Duodenal mucosa (tissue), 2 donors: ENCODE measurements around the gene HTR3B.

ENCODE experiments used
- H3K27ac ChIP-seq: one replicate; pipeline ENCODE4 v1.7.0; 2013; ENCODE audit warnings: low read depth, low read length
- H3K27me3 ChIP-seq, 2 donors: one replicate each; pipeline ENCODE4 v1.7.0; 2013; ENCODE audit warnings: low read length in 2 of 2, control low read depth in 1 of 2; ENCODE audit not compliant: insufficient read depth in 2 of 2, control insufficient read depth in 1 of 2
- H3K36me3 ChIP-seq, 2 donors: one replicate each; pipeline ENCODE4 v1.7.0; 2013; ENCODE audit warnings: low read length in 2 of 2, control low read depth in 1 of 2; ENCODE audit not compliant: insufficient read depth in 2 of 2, control insufficient read depth in 1 of 2
- H3K4me1 ChIP-seq, 2 donors: one replicate each; pipeline ENCODE4 v1.7.0; 2013; ENCODE audit warnings: low read length in 2 of 2, control low read depth in 1 of 2; ENCODE audit not compliant: insufficient read depth in 2 of 2, control insufficient read depth in 1 of 2
- H3K4me3 ChIP-seq, 2 donors: one replicate each; pipeline ENCODE4 v1.7.0; 2013; ENCODE audit warnings: low read length in 2 of 2, low read depth in 1 of 2
- H3K9ac ChIP-seq, 2 donors: one replicate each; pipeline ENCODE4 v1.7.0; 2013; ENCODE audit warnings: low read length in 2 of 2, low read depth in 1 of 2
- H3K9me3 ChIP-seq, 2 donors: one replicate each; pipeline ENCODE4 v1.7.0; 2013; ENCODE audit warnings: low read length in 2 of 2, control low read depth in 1 of 2; ENCODE audit not compliant: control insufficient read depth in 1 of 2

Gene HTR3B

GRCh38 chr11:113985906-113986305 is 81.3 kb downstream of the HTR3B start:
- Histone ChIP-seq H3K27ac (no peak overlapping the region), H3K9ac (no peak overlapping the region), H3K27me3 (peaks cover 0 to 2% of the 10 kb centered on the region in 2 donors), H3K9me3 (no peaks in the 10 kb centered on the region), H3K4me3 (no peak overlapping the region), H3K4me1 (no peaks in the 10 kb centered on the region), H3K36me3 (no peaks in the 10 kb centered on the region)

GRCh38 chr11:113986351-113987140 is 82.0 kb downstream of the HTR3B start:
- Histone ChIP-seq H3K9me3 (no peaks in the 10 kb centered on the region), H3K4me3 (no peak overlapping the region), H3K36me3 (no peaks in the 10 kb centered on the region), H3K27me3 (peaks cover 0 to 2% of the 10 kb centered on the region in 2 donors), H3K27ac (no peak overlapping the region), H3K9ac (no peak overlapping the region), H3K4me1 (no peaks in the 10 kb centered on the region)

GRCh38 chr11:113989381-113989780 is 84.8 kb downstream of the HTR3B start:
- Histone ChIP-seq H3K9me3 (no peaks in the 10 kb centered on the region), H3K4me1 (no peaks in the 10 kb centered on the region), H3K36me3 (no peaks in the 10 kb centered on the region), H3K4me3 (no peak overlapping the region), H3K9ac (no peak overlapping the region), H3K27me3 (peaks cover 0 to 2% of the 10 kb centered on the region in 2 donors), H3K27ac (no peak overlapping the region)

GRCh38 chr11:113989916-113990315 is 85.3 kb downstream of the HTR3B start:
- H3K9ac ChIP-seq = no peak overlapping the region
- peaks cover 0 to 6% of the 10 kb centered on the region in 2 donors for H3K27me3 ChIP-seq
- no peak overlapping the region for H3K27ac ChIP-seq
- H3K36me3 ChIP-seq = no peaks in the 10 kb centered on the region
- no peaks in the 10 kb centered on the region for H3K4me1 ChIP-seq
- H3K9me3 ChIP-seq = no peaks in the 10 kb centered on the region
- no peak overlapping the region for H3K4me3 ChIP-seq

- no peak overlapping the region for H3K4me3 ChIP-seq
- H3K36me3 ChIP-seq = no peaks in the 10 kb centered on the region
- H3K27ac ChIP-seq = no peak overlapping the region
- no peaks in the 10 kb centered on the region for H3K4me1 ChIP-seq
- peaks cover 0 to 6% of the 10 kb centered on the region in 2 donors for H3K27me3 ChIP-seq
- no peak overlapping the region for H3K9ac ChIP-seq
- H3K9me3 ChIP-seq = no peaks in the 10 kb centered on the region
These were observed 86.6 kb downstream of the HTR3B start for GRCh38 chr11:113991170-113991569.

- Histone ChIP-seq H3K4me1 (no peaks in the 10 kb centered on the region), H3K4me3 (no peak overlapping the region), H3K9me3 (no peaks in the 10 kb centered on the region), H3K36me3 (no peaks in the 10 kb centered on the region), H3K27ac (no peak overlapping the region), H3K9ac (no peak overlapping the region), H3K27me3 (peaks cover 0 to 5% of the 10 kb centered on the region in 2 donors)
These were observed 87.3 kb downstream of the HTR3B start for GRCh38 chr11:113991718-113992458.

GRCh38 chr11:113992459-113993110 is 88.0 kb downstream of the HTR3B start:
- Histone ChIP-seq H3K27ac (no peak overlapping the region), H3K9me3 (no peaks in the 10 kb centered on the region), H3K4me1 (no peaks in the 10 kb centered on the region), H3K9ac (no peak overlapping the region), H3K27me3 (peaks cover 0 to 5% of the 10 kb centered on the region in 2 donors), H3K36me3 (no peaks in the 10 kb centered on the region), H3K4me3 (no peak overlapping the region)

- no peaks in the 10 kb centered on the region for H3K9me3 ChIP-seq
- no peak overlapping the region for H3K9ac ChIP-seq
- peaks cover 0 to 5% of the 10 kb centered on the region in 2 donors for H3K27me3 ChIP-seq
- no peaks in the 10 kb centered on the region for H3K4me1 ChIP-seq
- no peak overlapping the region for H3K4me3 ChIP-seq
- H3K36me3 ChIP-seq = no peaks in the 10 kb centered on the region
- H3K27ac ChIP-seq = no peak overlapping the region
These were observed 89.7 kb downstream of the HTR3B start for GRCh38 chr11:113994077-113994954.
